ENCODE data around the gene RPS27L.

The RPS27L gene

DNA sequence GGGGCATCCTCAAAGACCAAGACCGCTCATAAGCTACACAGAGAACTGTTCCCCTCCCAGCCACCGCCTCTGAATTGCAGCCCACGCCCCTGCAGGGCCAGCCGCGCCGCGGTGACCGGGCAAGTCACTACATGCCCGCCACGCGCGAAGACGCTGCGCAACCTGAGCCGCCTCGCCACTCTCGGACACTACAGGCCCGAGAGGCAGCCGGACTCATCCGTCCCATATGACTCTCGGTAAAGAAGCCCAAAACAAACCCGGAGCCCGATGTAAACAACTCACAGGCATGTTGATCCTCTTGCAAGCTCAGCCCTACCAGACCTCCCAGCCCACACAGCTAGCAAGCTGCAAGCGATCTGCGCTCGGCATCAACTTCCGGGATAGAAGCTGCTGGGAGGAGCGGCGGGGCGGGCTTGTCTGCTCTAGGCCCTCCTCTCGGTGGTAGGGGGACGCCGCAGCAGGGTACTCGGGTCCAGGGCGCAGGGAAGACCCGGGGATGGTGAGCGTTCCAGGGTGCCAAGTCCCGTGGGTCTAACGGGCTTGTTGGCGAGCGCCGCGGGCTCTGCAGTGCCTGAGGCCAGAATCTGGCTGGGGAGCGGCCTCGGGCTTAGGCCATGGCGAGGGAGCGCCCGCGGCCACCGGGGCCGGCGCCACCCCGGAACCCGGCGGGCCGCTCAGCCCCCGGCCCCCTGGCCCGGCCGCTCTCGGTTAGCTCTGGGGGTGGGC is at the start of gene RPS27L:
TSS of gene RPS27L (minus strand) at position 360 of the 726 bp plus-strand sequence. CDS start at position 288, 72 bp downstream.
- DNase-seq, result peak; percentile 71

DNA sequence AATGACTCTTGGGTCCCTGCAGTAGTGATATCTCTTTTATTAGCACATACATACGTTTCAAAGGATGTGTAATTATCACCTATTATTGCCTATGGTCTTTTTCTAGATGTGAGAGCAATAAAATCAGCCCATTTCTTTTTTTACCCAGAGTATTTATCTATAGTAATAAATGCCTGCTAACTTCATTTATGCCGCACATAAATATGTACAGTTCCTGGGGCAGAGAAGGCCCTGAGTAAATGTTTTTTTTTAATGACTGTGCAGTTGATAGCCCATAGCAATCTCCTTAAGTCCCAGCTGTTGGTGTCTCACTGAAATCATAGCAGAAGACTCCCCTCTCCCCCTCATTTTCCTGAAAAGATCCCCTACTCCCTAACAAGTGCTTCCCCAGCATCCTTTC is 48.8 kb upstream of the RPS27L start:
- no peak for DNase-seq

DNA sequence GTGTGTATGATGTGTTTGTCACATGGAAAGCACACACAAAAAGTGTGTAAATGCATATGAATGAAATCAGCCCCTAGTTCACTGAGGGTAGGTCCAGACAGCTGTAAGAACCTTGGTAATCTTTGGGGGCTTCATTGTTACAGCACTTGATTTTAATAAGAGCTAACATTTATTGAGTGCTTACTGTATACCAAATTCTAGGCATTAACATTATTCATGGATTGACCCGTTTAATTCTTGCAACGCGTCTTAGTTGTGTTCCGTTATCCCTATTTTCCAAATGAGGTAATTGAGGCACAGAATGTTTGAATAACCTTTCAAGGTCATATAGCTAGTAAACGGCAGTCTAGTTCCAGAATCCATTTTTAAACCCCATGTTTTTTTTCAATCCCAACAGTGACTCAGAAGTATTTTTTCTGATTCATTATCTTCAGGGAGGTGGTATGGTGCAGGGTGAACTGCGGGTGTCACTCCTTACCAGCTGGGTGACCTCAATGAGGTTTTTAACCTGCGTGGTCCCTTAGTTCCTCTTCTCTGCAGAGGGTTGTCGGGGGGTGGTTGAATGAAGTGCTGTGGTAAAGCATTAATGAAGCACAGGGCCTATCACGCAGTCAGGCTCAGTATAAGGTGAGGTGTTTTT is 46.3 kb upstream of the RPS27L start:
- no peak for DNase-seq

DNA sequence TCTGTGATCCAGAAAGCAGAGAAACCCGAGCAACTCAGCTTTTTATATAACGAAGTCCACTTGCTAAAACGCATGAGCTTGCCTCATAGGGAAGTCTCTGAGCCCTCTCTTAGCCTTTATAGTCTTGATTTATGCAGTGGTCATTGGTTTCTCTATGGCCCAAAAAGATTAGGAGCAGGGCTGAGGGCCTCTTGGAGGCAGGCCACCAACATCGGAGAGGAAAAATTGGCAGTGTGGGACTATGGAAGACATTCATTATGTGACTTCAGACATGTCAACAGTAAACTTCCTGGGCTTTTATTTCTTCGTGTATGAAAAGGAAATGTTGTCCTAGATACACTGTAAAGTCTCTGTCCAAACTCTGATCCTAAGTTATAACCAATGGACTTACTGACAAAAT is 45.6 kb upstream of the RPS27L start:
- DNase-seq, result no peak

DNA sequence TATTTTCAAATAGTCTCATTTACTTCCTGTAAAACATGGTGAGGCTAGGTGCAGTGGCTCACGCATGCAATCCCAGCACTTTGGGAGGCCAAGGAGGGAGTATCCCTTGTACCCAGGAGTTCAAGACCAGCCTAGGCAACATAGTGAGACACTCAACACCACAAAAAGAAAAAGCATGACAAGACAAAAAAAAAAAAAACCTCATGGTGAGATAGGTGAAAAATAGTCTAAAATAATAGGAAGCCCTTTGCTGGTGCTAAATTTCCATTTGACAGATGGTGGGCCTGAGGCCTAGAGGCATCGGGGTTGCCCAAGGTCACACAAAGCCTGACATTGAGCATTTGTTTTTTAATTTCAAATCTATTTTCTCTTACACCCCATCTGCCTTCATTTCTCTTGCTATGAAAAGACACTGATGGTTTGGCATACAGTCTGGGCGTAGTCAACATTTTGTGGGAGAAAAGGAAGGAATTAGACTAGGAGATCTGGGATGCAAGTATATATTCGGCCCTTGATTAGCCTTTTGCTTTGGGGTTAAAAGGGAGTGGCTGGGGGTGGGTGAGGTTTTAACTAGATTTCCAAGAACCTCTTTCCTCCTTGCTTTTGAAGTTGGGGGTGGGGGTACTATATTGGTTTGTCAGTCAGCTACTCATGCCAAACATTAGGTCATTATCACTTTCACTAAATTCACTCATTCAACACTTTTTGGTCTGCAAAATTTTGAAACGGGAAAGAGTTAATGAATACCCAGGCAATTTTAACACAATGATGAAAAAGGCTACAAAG is 43.4 kb upstream of the RPS27L start:
- DNase-seq, result no peak

DNA sequence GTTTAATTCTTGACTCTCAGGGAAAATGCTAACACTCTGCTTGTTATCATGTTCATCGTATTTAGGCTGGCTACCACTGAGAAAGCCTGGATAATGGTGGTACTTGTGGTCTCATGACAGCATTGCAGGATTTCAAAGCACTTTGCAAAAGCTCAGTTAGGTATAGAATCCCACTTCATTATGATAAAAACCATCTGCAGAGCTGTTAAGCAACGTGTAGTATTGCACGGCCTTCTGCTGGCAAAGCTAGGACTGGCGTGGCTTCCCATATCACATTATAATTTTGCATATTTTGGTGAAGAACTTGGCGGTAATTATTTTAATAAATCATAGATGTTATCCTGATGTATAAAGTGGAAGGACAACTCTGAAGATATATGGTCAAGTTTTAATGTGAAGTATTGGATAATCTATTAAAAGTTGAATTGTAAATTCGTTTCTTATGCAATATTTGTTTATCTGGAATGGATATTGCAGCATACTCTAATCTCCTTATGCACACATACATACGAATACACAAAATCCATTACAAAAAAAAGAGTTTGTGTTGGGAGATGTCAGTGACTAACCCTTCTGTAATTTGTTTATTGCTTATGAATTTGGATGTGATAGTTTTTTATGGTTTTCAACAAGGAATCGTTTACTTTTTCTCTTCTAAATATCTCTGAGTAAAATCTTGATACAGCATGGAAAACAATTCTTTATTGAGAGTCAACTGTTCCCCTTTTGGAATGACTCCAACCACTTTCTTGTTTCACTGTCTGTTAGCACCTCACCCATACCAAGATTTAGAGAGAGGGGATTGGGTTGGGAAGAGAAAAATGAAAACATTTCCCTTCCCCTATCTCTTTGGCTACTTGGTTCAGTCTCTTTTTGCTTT is 41.3 kb upstream of the RPS27L start:
- DNase-seq, result no peak

DNA sequence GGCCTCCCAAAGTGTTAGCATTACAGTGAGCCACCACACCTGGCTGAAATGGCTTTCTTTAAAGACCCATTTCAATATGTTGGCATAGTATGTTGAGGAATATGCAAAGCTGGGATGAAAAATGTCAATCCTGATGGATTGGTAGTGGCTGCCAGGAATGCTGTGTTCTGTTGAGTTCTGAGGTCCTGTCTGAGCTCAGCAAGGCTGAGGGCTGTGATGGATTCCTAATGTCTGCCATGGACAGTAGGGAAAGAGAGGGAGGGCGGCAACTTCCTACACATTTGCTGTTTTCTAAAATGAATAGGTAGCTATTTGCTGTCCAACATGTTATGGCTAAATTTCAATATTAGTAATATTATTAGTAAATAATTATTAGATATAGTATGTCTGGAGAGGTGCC is 40.3 kb upstream of the RPS27L start:
- DNase-seq, result no peak

DNA sequence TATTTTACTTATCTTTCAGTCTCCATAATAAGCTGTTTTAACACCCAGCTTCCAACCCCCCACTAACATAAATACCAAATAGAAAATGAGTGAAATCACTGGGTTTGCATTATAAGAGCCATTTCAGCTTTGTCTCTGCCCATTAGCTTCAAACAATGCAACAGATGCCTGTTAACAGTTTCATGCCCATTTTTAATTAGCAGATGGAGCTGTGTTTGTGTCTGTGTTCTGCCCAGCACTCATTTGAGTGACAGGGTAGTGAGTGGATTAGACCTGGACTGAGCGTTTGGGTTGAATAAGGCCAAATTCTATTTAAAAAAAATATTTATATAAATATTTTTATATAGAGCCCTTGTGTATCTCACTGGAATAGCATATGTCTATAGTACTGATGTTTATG is 39.6 kb upstream of the RPS27L start:
- DNase-seq, result no peak

DNA sequence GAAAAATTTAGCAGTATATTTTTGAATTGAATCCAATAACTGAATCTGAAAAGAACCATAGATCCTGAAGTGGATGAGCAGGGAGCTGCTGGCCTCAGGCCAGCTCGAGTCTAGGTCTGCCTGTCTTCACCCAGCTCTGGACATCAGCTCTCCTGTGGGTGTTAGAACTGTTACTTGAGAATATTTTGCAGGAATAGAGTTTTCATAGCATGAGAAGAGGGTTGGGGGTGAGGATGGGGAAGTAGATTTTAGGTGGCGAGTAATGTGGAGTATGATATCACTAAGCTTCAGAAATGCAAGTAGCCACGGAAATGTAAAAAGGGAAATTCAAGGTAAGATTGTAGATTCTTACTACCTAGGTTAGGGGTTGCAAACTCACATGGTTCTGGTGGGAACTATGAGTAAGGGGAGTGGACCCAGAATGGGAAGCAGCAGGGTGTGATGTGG is 38.3 kb upstream of the RPS27L start:
- DNase-seq, result no peak

DNA sequence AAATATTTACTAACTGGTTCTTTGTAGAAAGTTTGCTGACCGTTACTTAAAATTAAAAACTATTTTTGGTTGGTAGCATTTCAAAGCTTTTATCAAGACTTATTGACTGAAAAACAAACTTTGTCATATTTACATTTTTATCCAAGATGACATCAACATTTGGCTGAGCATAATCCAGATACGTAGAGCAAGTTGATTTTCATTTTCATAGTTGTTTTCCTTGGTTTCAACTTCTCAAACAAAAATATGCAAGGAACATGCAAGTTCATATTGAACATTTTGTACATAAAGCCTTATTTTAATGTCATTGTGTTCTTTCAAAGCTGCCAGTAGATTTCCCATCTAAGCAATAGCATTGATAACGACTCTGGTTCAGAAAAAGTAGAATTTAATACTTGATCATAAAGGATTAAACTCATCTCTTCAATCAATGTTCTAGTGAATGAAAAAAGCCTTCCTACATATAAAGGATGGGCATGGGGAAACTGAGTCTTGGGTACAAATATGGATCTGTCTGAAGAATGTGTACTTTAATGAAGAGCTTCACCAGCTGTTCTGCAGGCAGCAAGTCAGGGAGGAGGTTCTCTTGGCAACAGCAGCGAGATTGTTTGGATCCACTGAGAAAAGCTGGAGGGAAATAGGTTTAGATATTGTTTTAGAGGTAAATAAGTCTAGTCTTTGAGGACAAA is 37.7 kb upstream of the RPS27L start:
- no peak for DNase-seq

DNA sequence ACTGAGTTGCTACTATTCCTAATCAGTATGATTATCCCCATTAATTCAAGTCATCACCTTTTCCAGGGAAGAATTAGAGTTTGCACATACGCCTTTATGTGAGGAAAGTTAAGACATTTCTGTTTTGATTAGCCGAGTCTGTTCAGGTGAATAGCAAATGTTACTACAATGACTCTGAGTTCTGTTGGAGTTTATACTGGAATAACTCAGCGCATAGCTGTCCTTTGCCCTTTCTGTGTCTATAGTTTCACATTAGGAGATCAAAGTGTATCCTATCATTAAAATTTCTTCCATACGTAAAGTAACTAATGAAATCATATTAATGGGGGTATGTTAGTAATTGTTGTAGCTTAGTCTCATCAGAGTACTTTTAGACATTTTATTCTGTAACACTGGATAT is 37.0 kb upstream of the RPS27L start:
- no peak for DNase-seq

DNA sequence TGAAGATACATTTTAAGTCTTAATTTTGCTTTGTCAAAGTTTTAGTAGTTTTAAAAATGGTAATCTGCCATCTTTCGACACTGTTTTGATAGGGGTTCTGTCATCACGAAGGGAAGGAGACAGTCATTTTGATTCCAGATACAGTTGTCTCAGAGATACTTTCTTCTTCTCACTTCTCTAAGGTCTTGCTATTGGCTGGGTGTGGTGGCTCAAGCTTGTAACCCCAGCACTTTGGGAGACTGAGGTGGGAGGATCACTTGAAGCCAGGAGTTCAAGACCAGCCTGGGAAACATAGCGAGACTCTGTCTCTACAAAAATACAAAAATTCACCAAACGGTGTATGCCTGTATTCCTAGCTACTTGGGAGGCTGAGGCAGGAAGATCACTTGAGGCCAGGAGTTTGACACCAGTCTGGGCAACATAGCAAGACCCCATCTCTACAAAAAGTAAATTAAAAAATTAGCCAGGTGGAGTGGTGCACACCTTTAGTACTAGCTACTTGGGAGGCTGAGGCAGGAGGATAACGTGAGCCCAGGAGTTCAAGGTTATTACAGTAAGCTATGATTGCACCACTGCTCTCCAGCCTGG is 35.4 kb upstream of the RPS27L start:
- DNase-seq, result no peak

DNA sequence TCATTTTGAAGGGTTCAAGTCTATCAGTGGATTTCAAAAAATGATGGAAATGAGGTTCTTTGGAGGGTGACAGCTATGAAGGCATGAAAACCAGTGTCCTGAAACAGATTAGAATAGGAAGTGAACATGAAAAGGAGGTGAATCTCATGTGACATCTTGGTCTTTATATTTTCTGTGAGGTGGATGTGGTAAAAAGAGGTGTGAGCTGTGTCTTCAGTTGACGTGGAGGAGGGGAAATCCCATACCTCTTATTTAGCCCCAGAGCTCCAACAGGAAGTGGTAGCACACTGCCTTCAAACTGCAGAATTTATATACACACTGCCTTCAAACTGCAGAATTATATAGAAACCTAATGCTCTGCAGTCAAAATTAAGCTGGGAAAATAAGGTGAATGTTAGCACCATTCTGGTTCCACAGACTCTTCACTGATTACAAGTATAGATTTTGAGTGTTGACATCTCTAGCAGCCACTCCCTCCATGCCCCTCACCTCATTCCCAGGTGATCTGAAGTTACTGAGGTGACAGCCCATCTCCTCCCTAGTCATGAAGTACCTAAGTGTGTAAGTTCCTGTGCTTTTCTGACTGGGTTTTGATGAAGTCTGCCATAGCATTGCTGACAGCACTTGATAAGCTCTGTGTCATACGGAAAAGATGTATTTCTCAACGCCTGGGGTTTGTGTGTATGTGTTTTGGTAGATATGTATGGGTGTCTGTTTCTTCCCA is 34.8 kb upstream of the RPS27L start:
- DNase-seq, result no peak

DNA sequence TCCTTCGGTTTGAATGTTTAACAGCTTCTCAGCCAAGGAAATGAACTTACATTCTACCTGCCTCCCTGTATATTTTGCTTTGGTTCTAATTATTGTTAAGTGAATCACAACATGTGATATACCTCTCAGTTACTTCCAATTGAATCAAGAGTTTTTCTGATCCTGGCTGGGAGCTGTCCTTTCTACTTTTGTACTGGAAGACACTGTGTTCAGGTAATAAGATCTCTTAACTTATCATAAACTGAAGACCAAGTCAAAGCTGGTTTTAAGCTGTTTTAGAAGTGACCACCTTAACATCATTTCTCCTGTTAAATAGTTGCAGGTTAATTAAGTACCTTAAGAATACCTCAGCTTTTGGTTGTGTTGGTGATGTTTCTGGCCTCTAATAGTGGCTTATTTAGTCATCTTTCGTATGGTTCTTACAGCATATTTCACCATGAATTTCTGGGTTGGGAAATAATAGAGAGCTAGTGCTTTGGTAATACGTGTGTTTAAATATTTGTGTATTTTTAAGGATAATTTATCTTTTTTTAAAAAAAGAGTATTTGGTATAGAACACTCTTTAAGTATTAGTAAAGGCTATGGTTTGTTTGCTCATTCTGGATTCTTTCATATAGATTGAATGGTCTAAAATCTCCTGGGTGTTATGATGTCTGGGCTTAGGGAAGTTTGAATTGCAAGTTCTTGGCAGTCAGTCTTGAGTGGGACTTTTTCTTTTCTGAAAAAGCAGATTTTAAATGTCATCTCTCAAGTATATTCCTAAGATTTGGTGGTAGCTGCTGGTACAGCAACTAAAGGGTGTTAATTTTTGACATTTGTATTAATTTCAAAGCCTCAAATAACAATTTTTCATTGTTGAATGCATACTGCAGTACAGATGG is 33.7 kb upstream of the RPS27L start:
- DNase-seq, result no peak

DNA sequence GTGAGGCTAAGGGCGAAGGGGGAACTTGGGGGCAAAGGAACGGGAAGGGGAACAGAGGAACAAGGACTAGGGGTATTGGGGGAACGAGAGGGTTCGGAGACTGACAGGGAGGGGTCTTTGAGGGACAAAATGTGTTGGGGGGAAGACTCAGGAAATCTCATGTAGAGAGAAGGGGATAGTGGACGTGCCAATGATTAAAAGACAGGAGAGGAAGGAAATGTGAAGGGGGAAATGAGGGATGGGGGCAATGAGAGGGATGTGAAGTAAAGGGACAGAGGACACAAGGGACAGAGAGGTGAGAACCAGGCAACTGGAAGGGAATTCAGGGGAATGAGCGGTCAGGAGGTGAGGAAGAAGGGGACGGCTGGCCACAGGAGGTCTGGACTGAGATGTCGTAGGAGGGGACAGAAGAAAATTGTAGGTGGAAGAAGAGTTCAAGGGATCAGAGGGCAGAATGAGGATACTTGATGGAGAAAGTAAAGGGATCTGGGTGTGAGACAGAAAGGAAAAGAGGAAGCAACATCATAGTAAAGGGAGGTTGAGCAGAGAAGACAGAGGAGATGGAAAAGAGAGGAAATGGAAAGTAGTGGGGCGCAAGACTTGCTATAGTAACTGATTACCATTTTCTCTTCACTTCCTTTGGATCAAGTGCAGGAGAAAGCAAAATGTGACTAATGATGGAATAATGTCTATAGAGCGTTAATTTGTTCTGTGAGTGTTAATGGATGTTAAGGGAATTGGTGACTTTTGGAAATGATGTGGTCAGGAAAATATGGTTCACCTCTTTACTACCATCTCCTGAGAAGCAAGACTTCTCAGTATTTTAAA is 32.9 kb upstream of the RPS27L start:
- DNase-seq, result no peak

DNA sequence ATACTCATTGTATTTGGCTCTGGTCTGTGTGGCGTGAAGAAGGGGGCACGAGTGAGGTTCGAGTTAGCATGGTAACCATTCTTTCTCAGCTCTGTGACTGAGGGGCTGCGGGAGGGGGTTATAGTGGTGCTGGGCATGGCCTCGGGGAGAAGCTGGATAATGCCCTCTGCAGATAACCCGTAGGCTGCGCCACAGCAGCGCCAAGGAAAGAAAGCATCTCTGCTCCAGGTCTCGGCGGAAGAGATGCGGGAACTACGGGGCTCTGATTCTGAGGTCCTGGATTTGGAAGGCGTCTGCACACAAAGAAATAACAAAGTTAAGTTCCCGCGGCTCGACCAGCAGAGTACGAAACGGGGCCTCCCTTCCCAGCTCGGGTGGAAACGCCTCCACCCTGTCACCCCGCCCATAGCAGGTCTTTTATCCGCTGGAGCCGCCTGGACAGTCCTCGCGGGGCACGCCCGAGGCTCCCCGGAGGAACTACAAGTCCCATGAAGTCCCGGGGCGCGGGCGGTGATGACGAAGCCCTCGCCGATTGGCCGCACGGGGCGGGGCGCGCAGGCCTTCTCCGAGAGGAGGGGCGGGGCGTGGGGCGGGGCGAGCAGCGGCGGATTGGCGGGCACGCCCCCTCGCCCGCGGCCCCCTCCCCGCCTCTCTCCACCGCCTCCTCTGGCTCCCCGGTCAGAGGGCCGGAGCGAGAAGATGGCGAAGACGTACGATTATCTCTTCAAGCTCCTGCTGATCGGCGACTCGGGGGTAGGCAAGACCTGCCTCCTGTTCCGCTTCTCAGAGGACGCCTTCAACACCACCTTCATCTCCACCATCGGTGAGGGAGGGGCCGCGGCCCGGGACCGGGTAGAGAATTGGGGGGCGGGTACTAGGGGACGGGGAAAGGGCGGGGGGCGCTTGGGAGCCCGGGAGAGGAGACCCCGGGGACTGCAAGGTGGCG is 31.9 kb upstream of the RPS27L start, which contains the start of gene RAB8B:
TSS of gene RAB8B (plus strand) at position 681 of the 946 bp plus-strand sequence. CDS start at position 700, 19 bp downstream.
- peak; percentile 67 for DNase-seq

DNA sequence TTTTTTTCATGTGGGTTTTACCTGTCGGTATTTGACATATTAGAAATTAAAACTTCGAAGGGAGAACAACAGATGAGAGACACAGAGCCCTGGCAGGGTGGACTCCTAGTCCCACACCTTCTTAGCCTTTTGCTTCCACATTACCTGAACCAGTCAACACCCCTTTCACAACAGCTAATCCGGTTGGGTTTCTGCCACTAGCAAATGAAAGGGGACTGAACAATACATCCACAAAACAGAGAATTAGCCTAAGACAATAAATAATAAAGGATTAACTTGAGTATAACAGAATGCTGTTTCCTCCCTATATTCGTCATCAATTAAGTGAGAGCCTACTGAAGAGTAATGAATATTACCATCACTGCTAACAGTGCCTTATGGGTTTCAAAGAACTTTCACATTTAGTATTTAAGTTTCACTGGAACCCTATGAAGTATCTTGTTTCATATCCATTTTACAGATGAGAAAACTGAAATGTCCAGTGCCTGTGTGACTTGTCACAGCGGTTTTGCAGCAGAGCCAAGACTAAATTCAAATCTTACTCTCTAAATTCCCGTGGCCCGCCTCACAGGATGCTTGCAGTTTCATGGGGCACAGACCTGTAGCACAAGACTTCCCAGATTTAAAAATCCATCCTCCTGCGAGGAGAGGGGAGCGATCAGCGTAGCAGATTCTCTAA is 31.1 kb upstream of the RPS27L start:
- DNase-seq, result no peak
